22Rv1 (cell line): ENCODE data around the gene APBB2.

Experiments
- ZFX ChIP-seq: fragments of 450-650 bp; IDR thresholded peaks from 2 replicates; pipeline ENCODE4 v1.6.1; 2017; ENCODE audit warnings: antibody characterized with exemption, borderline replicate concordance
- TF ChIP-seq, protein P1 (sequence below): fragments of 450-650 bp; IDR thresholded peaks from 2 replicates; pipeline ENCODE4 v1.5.1; 2017; ENCODE audit warnings: mild to moderate bottlenecking

DNA sequence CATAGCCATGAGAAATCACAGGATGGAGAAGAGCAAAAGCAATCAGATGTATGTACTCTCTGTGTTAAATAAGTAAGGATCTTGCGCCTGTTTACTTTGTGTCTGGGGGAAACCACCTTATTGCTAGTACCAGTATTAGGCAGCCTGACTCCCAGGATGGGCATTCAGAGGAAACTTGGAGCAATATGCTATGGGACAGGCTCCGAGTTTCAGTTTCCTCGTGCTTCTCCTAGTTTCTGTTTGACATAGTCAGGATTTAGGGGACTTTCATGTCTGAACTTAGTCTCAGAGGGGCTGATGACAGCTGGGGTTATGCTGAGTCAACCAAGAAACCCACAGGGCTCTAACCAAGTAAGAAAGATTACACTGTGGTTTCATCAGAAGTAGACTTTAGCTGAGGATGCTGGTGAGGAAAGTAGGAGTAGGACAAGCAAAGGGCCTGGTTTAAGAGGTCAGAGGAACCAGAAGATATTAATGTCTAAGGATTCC lies 451.1 kb downstream of the APBB2 start:
- TF ChIP-seq, protein P1, sequence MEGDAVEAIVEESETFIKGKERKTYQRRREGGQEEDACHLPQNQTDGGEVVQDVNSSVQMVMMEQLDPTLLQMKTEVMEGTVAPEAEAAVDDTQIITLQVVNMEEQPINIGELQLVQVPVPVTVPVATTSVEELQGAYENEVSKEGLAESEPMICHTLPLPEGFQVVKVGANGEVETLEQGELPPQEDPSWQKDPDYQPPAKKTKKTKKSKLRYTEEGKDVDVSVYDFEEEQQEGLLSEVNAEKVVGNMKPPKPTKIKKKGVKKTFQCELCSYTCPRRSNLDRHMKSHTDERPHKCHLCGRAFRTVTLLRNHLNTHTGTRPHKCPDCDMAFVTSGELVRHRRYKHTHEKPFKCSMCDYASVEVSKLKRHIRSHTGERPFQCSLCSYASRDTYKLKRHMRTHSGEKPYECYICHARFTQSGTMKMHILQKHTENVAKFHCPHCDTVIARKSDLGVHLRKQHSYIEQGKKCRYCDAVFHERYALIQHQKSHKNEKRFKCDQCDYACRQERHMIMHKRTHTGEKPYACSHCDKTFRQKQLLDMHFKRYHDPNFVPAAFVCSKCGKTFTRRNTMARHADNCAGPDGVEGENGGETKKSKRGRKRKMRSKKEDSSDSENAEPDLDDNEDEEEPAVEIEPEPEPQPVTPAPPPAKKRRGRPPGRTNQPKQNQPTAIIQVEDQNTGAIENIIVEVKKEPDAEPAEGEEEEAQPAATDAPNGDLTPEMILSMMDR: no peak
- TF ChIP-seq ZFX: no peak
